Thymus (tissue), 11 donors: ENCODE measurements around the gene AGO4. TPM values are rescaled to one million over a fixed set of nuclear protein-coding genes. Genes with fewer than 3 reads are reported as not detected.
A peak's percentile ranks its signal among the peaks of the same experiment; 100 is the strongest.
"Not testable (repeated sequence)": the region's sequence is repeated elsewhere in the genome, so short reads cannot be mapped to it uniquely, and the experiment has no call there.

ENCODE experiments used
- DNase-seq, 9 donors: peaks; one replicate each; pipeline ENCODE4 v3.0.0-alpha.2; 2013; ENCODE audit warnings: low spot score in 9 of 9, low read depth in 6 of 9, missing footprints in 1 of 9
- H3K27ac ChIP-seq, 2 donors: one replicate each; pipeline ENCODE4 v1.5.1; 2013; ENCODE audit warnings: control low read depth in 1 of 2, low read depth in 1 of 2, low read length in 1 of 2, mild to moderate bottlenecking in 1 of 2, moderate library complexity in 1 of 2
- H3K27me3 ChIP-seq, 2 donors: one replicate each; pipeline ENCODE4 v1.5.1; 2013; ENCODE audit warnings: low read length in 1 of 2; ENCODE audit not compliant: control insufficient read depth in 2 of 2, insufficient read depth in 1 of 2
- H3K36me3 ChIP-seq, 2 donors: one replicate each; pipeline ENCODE4 v1.5.1; 2013; ENCODE audit warnings: low read length in 1 of 2, mild to moderate bottlenecking in 1 of 2, moderate library complexity in 1 of 2; ENCODE audit not compliant: control insufficient read depth in 2 of 2, insufficient read depth in 2 of 2
- H3K4me1 ChIP-seq, 2 donors: one replicate each; pipeline ENCODE4 v1.5.1; 2013; ENCODE audit warnings: low read length in 2 of 2; ENCODE audit not compliant: control insufficient read depth in 2 of 2, insufficient read depth in 2 of 2
- H3K4me3 ChIP-seq, 2 donors: one replicate each; pipeline ENCODE4 v1.5.1; 2013; ENCODE audit warnings: low read length in 2 of 2, control low read depth in 1 of 2, mild to moderate bottlenecking in 1 of 2
- H3K9me3 ChIP-seq, 2 donors: one replicate each; pipeline ENCODE4 v1.5.1; 2013; ENCODE audit warnings: low read length in 1 of 2, mild to moderate bottlenecking in 1 of 2; ENCODE audit not compliant: control insufficient read depth in 2 of 2, insufficient read depth in 1 of 2
- WGBS: extraction: QIAGEN DNeasy Blood & Tissue Kit; methylation state at CpG from one replicate; pipeline ENCODE4 v1.1.7; 2013; 5-methylcytosine and 5-hydroxymethylcytosine counted together
- polyA plus RNA-seq: library from polyadenylated mRNA; stranded (reverse); fragments of 200-250 nt; gene quantifications from one replicate; pipeline ENCODE4 v1.2.3, GENCODE V29; 2013
- total RNA-seq: library from RNA; stranded (reverse); fragments of 120-200 nt; gene quantifications from one replicate; pipeline ENCODE4 v1.2.4, GENCODE V29; 2013
- donor health status: healthy.

Gene AGO4
- total and polyA plus RNA-seq, 2 donors, result 6.8 to 10.2 TPM

DNA sequence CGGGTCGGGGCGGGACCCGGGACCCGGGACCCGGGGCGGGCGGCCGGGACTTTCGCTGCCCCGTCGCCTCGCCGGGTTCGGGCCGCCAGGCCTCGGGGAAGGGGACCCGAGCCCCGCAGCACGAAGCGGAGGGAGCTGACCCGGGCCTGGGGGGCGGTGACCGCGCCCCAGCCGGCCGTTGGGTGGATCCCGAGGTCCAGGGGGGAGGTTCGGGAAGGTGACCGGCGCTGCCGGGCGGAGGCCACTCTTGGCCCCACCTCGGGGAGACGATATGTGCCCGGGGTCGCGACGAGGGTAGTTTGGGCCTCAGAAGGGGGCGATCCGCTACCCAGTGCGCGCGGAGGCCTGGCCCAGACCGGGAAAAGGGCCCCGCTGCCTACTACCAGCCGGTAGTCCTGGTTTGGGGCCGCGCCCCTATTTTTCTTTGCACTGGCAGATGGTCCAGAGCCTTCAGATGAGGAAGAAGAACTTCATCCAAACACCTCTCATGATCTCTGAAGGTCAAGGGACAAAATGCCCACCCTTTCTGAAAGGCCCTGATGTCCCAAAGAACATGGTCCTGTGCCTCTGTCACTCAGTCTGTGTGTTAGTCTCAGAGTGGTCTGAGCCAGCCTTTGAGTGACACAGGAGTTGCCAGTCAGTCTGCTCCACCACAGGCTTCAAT, 766 bp downstream of the AGO4 start:
- no peaks in the 10 kb centered on the region for H3K36me3 ChIP-seq
- under 1% methylated on average over 49 of the region's 49 CpGs for WGBS
- peaks cover 8 to 13% of the 10 kb centered on the region in 2 donors for H3K4me1 ChIP-seq
- no peaks in the 10 kb centered on the region for H3K9me3 ChIP-seq
- H3K4me3 ChIP-seq, result peak overlapping the region; percentile 76 to 86
- no peaks in the 10 kb centered on the region for H3K27me3 ChIP-seq
- DNase-seq, result peak in 3 of 9 donors; percentile 4 to 31 (median 14)
- H3K27ac ChIP-seq, result peak overlapping the region; percentile 32 to 46

- no peak for DNase-seq
- 91% methylated on average over 7 of the region's 7 CpGs for WGBS
- Histone ChIP-seq H3K27ac (peak overlapping the region in 1 of 2 donors; percentile 32), H3K9me3 (no peaks in the 10 kb centered on the region), H3K4me3 (peak overlapping the region; percentile 76 to 86), H3K27me3 (no peaks in the 10 kb centered on the region), H3K4me1 (peaks cover 8 to 11% of the 10 kb centered on the region in 2 donors), H3K36me3 (no peaks in the 10 kb centered on the region)
These were observed 1.6 kb downstream of the AGO4 start for GRCh38 chr1:35809114-35810095.

- Histone ChIP-seq H3K9me3 (no peaks in the 10 kb centered on the region), H3K36me3 (no peaks in the 10 kb centered on the region), H3K4me3 (no peak overlapping the region), H3K27ac (no peak overlapping the region), H3K27me3 (no peaks in the 10 kb centered on the region), H3K4me1 (peaks cover 6 to 8% of the 10 kb centered on the region in 2 donors)
- no peak for DNase-seq
- 94% methylated on average over 2 of the region's 2 CpGs for WGBS
These were observed 2.5 kb downstream of the AGO4 start for GRCh38 chr1:35810096-35810881.

DNA sequence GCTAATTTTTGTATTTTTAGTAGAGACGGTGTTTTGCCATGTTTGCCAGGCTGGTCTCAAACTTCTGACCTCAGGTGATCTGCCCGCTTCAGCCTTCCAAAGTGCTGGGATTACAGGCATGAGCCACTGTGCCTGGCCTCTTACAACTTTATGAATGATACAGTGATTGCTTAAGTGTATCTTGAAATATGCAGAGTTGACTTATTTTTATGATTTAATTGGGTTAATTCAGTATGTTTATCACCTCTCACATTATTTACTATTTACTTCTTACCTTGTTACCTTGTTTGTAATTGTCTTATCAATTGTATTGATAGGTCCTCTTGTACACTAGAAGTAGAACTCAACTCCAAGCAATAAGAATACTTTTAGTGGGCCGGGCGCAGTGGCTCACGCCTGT, 4.9 kb downstream of the AGO4 start:
- DNase-seq, H3K4me1 ChIP-seq, H3K4me3 ChIP-seq, H3K27ac ChIP-seq, H3K9me3 ChIP-seq, H3K36me3 ChIP-seq, H3K27me3 ChIP-seq: not testable (repeated sequence)
- WGBS, result 99% methylated on average over 5 of the region's 5 CpGs

- Histone ChIP-seq H3K9me3 (no peaks in the 10 kb centered on the region), H3K4me1 (no peaks in the 10 kb centered on the region), H3K27ac (no peak overlapping the region), H3K4me3 (no peak overlapping the region), H3K36me3 (peaks cover 11 to 13% of the 10 kb centered on the region in 2 donors), H3K27me3 (no peaks in the 10 kb centered on the region)
- no peak for DNase-seq
- WGBS, result 97% methylated on average over 1 of the region's 1 CpG
These were observed 17.4 kb downstream of the AGO4 start for GRCh38 chr1:35825255-35825654.

DNA sequence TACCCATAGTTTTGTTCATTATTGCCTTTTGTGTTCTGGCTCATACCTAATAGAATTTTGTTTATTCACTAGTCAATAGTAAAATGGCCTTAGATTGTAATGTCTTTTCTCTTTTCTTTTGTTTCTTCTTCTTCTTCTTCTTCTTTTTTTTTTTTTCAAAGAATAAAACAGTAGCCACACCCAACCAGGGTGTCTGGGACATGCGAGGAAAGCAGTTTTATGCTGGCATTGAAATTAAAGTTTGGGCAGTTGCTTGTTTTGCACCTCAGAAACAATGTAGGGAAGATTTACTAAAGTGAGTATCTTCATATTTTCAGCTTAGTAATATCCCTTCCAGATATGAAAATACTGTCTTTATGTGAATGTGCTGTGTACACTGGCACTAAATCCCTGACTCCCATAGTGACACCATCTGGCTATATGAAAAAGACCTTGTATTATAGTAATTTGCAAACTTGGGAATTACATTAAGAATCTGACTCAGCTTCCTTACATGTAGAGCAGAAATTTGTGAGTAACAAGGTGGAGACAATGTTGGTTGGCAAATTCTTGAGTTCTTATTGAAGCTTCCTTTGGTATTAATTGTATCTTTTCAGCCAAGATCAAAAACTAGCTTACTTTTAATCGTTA, 24.6 kb downstream of the AGO4 start:
- no peak for DNase-seq
- Histone ChIP-seq H3K27me3 (no peaks in the 10 kb centered on the region), H3K4me3 (no peak overlapping the region), H3K27ac (no peak overlapping the region), H3K4me1 (no peaks in the 10 kb centered on the region), H3K36me3 (peaks cover 6 to 14% of the 10 kb centered on the region in 2 donors), H3K9me3 (no peaks in the 10 kb centered on the region)
- WGBS, result 97% methylated on average over 2 of the region's 2 CpGs

GRCh38 chr1:35833395-35833794, 25.6 kb downstream of the AGO4 start:
- peaks cover 6 to 14% of the 10 kb centered on the region in 2 donors for H3K36me3 ChIP-seq
- H3K27me3 ChIP-seq, result no peaks in the 10 kb centered on the region
- H3K9me3 ChIP-seq, result no peaks in the 10 kb centered on the region
- H3K4me3 ChIP-seq, result no peak overlapping the region
- H3K4me1 ChIP-seq, result no peaks in the 10 kb centered on the region
- H3K27ac ChIP-seq, result no peak overlapping the region
- WGBS, result 93% methylated on average over 2 of the region's 2 CpGs
- DNase-seq, result no peak

DNA sequence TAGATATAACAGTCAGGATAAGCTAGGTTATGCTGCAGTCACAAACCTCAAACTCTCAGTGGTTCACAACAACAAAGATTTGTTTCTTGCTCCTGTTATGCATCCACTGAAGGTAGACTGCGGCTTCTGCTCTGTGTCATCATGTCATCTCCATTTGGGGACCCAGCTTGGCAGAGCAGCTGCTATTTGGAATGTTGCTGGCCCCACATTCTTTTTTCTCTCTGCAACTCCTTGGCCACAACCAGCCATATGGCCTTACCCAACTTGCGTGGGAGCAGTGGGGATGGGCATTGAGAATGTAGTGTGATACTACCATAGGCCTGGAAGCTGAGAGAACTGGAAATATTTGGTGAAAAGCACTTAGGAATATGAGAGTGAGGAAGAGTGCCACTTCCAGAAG, 26.4 kb downstream of the AGO4 start:
- WGBS, result 98% methylated on average over 2 of the region's 2 CpGs
- no peak for DNase-seq

More for the DNA sequence above, 26.4 kb downstream of the AGO4 start:
- no peaks in the 10 kb centered on the region for H3K9me3 ChIP-seq
- H3K27ac ChIP-seq, result no peak overlapping the region
- no peak overlapping the region for H3K4me3 ChIP-seq
- no peaks in the 10 kb centered on the region for H3K4me1 ChIP-seq
- H3K36me3 ChIP-seq, result peaks cover 6 to 14% of the 10 kb centered on the region in 2 donors
- no peaks in the 10 kb centered on the region for H3K27me3 ChIP-seq
